Measurements from ENCODE around the gene SAP25. TPM values are rescaled to one million over a fixed set of nuclear protein-coding genes. Genes with fewer than 3 reads are reported as not detected.
"Not testable (repeated sequence)": the region's sequence is repeated elsewhere in the genome, so short reads cannot be mapped to it uniquely, and the experiment has no call there.

The SAP25 gene
- total RNA-seq, 2 donors from 2014 or later: 0.81 to 1.1 TPM

GRCh38 chr7:100540073-100540723 lies 33.5 kb downstream of the SAP25 start:
- TF ChIP-seq, protein P1, sequence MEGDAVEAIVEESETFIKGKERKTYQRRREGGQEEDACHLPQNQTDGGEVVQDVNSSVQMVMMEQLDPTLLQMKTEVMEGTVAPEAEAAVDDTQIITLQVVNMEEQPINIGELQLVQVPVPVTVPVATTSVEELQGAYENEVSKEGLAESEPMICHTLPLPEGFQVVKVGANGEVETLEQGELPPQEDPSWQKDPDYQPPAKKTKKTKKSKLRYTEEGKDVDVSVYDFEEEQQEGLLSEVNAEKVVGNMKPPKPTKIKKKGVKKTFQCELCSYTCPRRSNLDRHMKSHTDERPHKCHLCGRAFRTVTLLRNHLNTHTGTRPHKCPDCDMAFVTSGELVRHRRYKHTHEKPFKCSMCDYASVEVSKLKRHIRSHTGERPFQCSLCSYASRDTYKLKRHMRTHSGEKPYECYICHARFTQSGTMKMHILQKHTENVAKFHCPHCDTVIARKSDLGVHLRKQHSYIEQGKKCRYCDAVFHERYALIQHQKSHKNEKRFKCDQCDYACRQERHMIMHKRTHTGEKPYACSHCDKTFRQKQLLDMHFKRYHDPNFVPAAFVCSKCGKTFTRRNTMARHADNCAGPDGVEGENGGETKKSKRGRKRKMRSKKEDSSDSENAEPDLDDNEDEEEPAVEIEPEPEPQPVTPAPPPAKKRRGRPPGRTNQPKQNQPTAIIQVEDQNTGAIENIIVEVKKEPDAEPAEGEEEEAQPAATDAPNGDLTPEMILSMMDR (IDR thresholded peaks at IDR 0.05): no peak
- no peak overlapping the region for H3K27ac ChIP-seq
- no peaks in the 10 kb centered on the region for H3K9me3 ChIP-seq
- H3K27me3 ChIP-seq (replicated peaks; ENCODE audit: insufficient read depth): no peaks in the 10 kb centered on the region
- DNase-seq (ENCODE audit: low spot score): no peak
- no peaks in the 10 kb centered on the region for H3K36me3 ChIP-seq
- peaks cover 18 to 41% of the 10 kb centered on the region in 2 donors for H3K4me1 ChIP-seq (ENCODE audit: control insufficient read depth in 1 of 2, low read depth in 2 of 2)
- no peak for ATAC-seq (ENCODE audit: insufficient number of reproducible peaks, low FRiP score, low read depth)
- H3K4me3 ChIP-seq: peak overlapping the region; percentile 87

DNA sequence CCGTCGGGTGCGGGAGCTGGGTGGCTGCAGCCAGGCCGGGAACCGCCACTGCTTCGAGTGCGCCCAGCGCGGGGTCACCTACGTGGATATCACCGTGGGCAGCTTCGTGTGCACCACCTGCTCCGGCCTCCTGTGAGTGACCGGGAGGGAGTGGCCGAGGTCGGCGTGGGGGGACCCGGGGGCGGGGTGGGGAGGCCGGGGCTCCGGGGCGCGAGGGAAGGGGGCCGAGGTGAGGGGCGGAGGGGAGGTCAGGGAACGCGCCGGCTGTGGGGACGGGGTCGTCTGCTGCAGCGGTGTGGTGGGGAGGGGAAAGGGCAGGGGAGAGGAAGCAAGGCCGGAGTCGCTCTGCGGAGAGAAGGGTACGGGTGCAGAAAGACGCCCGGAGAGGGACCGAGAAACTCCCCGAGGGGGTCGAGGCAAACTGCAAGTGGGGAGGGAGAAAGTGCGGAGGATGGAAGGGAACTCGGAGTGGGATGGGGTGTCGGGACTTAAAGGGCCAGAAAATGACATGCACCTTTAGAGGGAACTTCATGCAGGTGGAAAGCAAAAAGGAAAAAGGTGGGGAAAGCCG lies 34.2 kb downstream of the SAP25 start:
- peak; percentile 0 for ATAC-seq (ENCODE audit: insufficient number of reproducible peaks, low FRiP score, low read depth)
- no peak for DNase-seq (ENCODE audit: low spot score)
- peaks cover 12 to 34% of the 10 kb centered on the region in 2 donors for H3K4me1 ChIP-seq (ENCODE audit: control insufficient read depth in 1 of 2, low read depth in 2 of 2)

DNA sequence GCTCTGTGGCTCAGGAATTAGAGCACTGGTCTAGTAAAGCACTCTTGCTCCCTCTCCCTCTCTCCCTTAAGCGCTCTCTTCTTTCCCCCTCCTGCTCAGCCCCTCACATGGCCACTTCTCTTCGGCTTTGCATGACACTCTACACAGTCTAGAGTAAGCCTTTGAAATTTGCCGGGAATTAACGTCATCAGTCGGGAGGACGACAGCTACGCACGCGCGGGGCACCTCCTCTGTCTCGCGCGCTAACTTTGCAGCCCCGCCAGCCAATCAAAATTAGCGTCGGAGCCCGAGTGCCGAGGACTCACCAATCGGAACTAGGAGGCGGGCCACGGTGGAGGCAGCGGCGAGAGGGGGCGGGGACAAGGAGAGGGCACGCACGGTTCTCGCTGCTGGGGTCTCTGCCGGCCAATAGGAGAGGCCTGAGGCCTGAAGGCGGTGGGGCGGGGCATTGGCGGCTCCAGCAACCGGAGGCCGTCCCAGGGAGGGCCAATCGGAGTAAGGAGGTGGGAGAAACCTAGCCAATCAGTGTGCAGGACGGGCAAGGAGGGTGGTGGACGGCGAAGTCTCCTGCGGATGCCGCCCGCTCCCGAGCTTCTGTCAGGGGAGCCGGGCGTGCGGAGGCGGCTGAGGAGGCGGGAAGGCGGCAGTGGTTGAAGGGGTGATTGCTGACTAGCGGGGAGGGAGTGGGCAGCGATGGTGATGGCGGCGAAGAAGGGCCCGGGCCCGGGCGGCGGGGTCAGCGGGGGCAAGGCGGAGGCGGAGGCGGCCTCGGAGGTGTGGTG lies 34.9 kb downstream of the SAP25 start, which contains the start of gene AGFG2:
Gene AGFG2, plus strand, starts transcription at position 550 of the 782 bp plus-strand sequence. Its CDS starts 144 bp downstream, at position 694.
- H3K9me3 ChIP-seq: no peaks in the 10 kb centered on the region
- no peaks in the 10 kb centered on the region for H3K36me3 ChIP-seq
- peak; percentile 100 for DNase-seq (ENCODE audit: low spot score)
- peak within 1 kb of the TSS; percentile 87 for H3K4me3 ChIP-seq
- H3K27me3 ChIP-seq (replicated peaks; ENCODE audit: insufficient read depth): no peaks in the 10 kb centered on the region
- H3K4me1 ChIP-seq (ENCODE audit: control insufficient read depth in 1 of 2, low read depth in 2 of 2): peaks cover 6 to 28% of the 10 kb centered on the region in 2 donors
- TF ChIP-seq, protein P1 (IDR thresholded peaks at IDR 0.05): no peak
- peak within 1 kb of the TSS; percentile 72 to 74 for H3K27ac ChIP-seq
- ATAC-seq (ENCODE audit: insufficient number of reproducible peaks, low FRiP score, low read depth): peak; percentile 98

More for the DNA sequence above, 34.2 kb downstream of the SAP25 start:
- Histone ChIP-seq H3K27ac (peak overlapping the region; percentile 71 to 72), H3K4me3 (peak overlapping the region; percentile 87), H3K9me3 (no peaks in the 10 kb centered on the region), H3K36me3 (no peaks in the 10 kb centered on the region), H3K27me3 (replicated peaks; ENCODE audit: insufficient read depth) (no peaks in the 10 kb centered on the region)
- TF ChIP-seq, protein P1 (IDR thresholded peaks at IDR 0.05): no peak

DNA sequence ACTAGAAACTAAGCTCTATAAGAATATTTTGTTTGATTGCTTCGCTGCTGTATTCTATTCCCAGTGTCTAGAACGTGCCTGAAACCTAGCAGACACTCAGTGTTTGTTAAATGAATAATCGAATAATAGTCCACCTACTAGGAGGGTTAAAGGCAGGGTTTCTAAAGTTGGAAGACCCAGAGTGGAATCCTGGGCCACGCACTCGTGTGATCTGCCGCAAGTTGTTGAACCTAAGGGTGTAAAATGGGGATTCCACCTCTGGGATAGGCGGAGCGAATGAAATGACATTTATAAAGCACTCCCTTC lies 35.4 kb downstream of the SAP25 start:
- Histone ChIP-seq H3K9me3 (no peaks in the 10 kb centered on the region), H3K4me1 (ENCODE audit: control insufficient read depth in 1 of 2, low read depth in 2 of 2) (peaks cover 5 to 25% of the 10 kb centered on the region in 2 donors), H3K27me3 (replicated peaks; ENCODE audit: insufficient read depth) (no peaks in the 10 kb centered on the region), H3K36me3 (no peaks in the 10 kb centered on the region), H3K4me3 (peak overlapping the region; percentile 58), H3K27ac (peak overlapping the region in 1 of 2 donors; percentile 74)
- no peak for ATAC-seq (ENCODE audit: insufficient number of reproducible peaks, low FRiP score, low read depth)
- no peak for DNase-seq (ENCODE audit: low spot score)
- TF ChIP-seq, protein P1 (IDR thresholded peaks at IDR 0.05): no peak

DNA sequence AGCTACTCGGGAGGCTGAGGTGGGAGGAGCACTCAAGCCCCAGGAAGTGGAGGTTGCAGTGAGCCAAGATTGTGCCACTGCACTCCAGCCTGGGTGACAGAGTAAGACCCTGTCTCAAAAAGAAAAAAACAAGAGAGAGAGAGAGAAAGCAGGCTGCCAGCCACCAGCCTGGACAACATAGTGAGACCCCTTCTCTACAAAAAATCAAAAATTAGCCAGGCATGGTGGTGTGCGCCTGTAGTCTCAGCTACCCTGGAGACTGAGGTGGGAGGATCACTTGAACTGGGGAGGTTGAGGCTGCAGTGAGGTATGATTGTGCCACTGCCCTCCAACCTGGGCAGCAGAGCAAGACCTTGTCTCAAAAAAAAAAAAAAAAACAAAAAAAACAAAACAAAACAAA lies 37.0 kb downstream of the SAP25 start:
- H3K9me3 ChIP-seq; H3K36me3 ChIP-seq; H3K4me3 ChIP-seq; H3K27me3 ChIP-seq (replicated peaks; ENCODE audit: insufficient read depth); ATAC-seq (ENCODE audit: insufficient number of reproducible peaks, low FRiP score, low read depth); H3K27ac ChIP-seq; DNase-seq (ENCODE audit: low spot score): not testable (repeated sequence)
- peaks cover 5 to 25% of the 10 kb centered on the region in 2 donors for H3K4me1 ChIP-seq (ENCODE audit: control insufficient read depth in 1 of 2, low read depth in 2 of 2)

DNA sequence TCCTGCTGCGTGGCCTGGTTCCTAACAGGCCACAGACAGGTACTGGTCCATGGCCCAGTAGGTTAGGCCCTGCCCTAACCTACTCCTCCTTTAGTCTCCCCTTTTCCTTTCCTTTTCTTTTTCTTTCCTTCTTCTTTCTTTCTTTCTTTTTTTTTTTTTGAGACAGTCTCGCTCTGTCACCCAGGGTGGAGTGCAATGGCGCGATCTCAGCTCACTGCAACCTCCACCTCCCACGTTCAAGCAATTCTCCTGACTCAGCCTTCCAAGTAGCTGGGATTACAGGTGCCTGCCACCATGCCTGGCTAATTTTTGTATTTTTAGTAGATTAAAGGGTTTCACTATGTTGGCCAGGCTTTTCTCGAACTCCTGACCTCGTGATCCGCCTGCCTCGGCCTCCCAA lies 37.7 kb downstream of the SAP25 start:
- not testable (repeated sequence) for H3K27ac ChIP-seq; H3K27me3 ChIP-seq (replicated peaks; ENCODE audit: insufficient read depth); ATAC-seq (ENCODE audit: insufficient number of reproducible peaks, low FRiP score, low read depth); H3K36me3 ChIP-seq; DNase-seq (ENCODE audit: low spot score); H3K4me3 ChIP-seq; H3K9me3 ChIP-seq
- peaks cover 5 to 18% of the 10 kb centered on the region in 2 donors for H3K4me1 ChIP-seq (ENCODE audit: control insufficient read depth in 1 of 2, low read depth in 2 of 2)
